Mucosa of gallbladder (tissue), 1 donor: ENCODE measurements around the gene ARMC8. TPM values are rescaled to one million over a fixed set of nuclear protein-coding genes. Genes with fewer than 3 reads are reported as not detected.

ENCODE experiments used
- DNase-seq: peaks from one replicate; pipeline ENCODE4 v3.0.0-alpha.2; 2020; ENCODE audit warnings: low spot score
- total RNA-seq: library from RNA; stranded (reverse); gene quantifications from one replicate; pipeline ENCODE4 v1.2.1, GENCODE V29; 2021
- donor health status: DM: no; HTN: no; CAD: no.

Gene ARMC8
- total RNA-seq, 1 donor from 2014 or later: 40.8 TPM

DNA sequence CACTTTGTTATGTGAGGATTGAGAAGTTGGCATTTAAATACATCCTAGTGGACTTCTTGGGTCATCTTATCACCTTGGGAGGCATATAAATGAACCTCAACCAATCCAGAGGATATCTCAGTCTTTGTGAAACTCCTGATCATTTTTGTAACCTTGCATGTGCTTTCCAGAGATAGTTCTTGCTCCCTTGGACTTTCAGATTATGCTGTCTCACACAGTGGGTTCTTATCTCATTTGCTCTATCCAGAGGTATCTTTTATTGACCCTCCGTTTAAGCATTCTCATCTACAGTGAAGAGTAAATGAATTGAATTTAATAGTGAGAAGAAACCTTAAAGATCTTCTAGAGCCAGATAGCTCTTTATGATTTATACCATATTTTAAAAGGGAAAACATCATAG is 10.4 kb downstream of the ARMC8 start:
- no peak for DNase-seq

- DNase-seq: no peak
These were observed 12.8 kb downstream of the ARMC8 start for GRCh38 chr3:138199851-138200250.

- no peak for DNase-seq
These were observed 13.3 kb downstream of the ARMC8 start for GRCh38 chr3:138200424-138200823.

DNA sequence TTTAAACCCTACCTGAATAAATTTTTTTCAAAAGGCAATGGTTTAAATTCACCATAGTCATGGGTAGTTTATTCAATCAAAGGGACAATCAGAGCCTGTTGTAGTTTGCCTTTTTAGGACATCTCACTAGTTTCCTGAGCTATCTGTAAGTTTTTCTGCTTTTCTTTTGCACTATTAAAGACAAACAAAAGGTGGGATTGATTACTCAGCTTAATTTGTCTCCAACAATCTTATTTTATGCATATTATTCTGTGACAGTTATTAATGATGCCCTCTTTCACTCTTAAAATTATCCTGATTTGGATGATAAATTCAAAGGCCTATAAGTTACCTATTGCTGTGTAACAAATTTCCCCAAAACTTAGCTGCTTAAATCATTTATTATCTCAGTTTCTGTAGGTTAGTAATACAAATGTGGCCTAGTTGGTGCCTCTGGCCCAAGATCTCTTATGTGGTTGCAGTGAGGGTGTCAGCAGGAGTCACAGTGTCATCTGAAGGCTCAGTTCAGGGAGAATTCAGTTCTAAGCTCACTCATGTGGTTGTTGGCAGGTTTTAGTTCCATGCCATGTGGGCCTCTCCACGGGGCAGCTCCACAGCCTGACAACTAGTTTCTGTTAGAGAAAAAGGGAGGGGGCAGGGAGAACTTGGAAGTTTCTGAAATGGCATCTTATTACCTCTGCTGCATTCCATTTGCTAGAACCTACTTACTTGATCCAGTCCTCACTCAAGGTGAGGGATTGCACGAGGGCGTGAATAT is 16.0 kb downstream of the ARMC8 start:
- DNase-seq: no peak

DNA sequence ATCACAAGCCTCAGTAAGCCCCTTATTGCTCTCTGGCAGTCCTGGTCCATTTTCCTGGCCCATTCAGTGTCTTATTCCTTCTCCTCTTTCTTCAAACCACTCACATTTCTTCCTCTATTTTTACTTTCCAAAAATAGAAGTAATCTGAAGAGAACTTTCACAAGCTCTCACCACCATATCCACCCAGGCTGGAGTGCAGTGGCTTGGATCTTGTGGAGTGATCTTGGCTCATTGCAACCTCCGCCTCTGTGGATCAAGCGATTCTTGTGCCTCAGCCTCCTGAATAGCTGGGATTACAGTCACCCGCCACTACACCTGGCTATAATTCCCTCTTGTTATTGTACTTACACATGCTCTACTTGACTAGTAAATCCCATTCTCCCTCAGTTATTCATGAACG is 16.8 kb downstream of the ARMC8 start:
- no peak for DNase-seq

DNA sequence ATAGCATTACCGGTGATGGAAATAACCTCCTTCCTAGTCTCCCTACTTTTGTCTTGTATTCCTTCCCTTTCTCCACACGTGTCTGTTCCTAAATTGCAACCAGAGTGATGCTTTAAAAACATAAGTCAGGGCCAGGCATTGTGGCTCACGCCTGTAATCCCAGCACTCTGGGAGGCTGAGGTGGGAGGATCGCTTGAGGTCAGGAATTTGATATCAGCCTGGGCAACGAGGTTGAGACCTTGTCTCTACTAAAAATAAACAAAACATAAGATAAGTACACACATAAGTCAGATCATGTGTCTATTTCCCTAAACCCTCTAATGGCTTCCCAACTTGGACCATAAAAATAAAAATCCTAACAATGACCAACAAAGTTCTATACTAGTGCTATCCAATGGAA is 18.4 kb downstream of the ARMC8 start:
- no peak for DNase-seq

DNA sequence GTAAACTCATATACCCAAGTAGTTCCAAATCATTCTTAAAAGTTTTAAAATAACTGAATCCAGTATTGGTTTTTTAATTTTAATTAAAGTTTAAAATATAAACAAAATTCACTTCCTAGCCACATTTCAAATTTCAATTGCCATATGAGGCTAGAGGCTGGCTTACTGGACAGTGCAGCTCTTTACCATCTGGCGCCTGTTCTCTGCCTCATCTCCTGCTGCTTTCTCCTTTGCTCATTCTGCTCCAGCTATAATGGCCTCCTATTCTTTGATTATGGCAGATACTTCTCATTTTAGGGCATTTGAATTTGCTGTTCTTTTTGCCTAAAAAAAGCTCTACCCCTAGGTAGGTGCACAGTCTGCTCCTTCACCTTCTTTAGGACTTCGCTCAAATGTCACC is 19.1 kb downstream of the ARMC8 start:
- no peak for DNase-seq

DNA sequence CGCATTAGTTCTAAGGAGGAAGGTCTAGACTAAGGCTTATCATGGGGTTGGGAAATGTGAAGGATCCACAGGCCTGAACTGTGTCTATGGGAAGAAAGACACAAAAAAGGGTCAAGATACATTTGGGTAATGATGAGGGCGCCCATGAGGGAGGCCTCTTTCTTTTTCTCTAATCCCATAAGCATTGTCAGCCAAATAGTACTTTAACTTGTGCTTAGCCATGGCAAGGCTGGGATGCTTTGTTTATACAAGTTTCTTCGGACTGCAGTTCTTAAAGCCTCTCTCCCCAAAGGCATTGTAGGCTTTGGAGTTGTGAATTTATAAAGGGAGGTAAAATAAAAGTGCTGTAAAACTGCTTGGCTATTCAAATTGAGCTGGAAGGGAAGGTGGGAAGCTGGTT is 23.4 kb downstream of the ARMC8 start:
- DNase-seq: no peak

DNA sequence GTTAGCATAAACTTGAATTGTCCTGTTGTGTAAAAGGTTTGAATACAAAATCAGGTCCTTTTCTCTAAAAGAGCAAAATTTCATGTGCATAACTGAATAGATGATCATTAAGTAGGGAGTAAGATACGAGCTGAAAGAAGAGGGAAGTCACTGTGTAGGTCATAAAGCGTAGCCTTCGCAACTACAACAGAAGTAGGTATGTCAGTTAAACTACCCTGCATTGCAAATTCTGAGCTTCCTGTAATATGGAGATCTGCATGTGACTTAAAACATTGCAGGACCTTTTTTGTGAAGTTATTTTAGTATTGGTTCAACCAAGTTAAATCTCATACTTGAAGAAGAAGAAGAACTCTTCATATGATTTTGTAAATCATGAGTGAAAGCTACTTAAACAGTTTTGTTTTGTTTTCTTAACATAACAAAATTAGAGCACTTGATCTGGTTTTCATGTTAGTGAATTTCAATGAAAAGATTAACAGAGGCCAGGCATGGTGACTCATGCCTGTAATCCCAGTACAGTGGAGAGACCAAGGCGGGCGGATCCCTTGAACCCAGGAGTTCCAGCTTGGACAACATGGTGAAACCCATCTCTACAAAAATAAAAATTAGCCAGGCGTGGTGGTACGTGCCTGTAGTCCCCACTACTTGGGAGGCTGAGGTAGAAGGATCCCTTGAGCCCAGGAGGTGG is 26.4 kb downstream of the ARMC8 start:
- no peak for DNase-seq

DNA sequence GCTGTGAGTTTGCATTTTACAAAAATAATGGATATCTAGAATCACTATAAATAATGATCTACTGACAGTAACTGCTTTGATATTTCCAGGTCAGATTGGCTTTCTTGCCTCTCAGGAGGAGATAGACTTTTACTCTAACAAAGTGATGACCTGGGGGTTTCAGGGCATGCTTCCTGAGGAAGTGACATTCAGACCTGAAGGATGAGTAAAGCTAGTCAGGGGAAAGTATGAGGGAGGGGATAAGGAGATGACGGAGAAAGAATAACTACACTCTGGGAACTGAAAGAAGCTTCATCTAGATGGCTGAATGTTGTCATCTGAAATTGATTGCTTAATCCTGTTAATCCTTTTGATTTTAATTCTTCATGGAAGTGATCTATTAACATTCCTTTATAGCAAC is 32.2 kb downstream of the ARMC8 start:
- no peak for DNase-seq

DNA sequence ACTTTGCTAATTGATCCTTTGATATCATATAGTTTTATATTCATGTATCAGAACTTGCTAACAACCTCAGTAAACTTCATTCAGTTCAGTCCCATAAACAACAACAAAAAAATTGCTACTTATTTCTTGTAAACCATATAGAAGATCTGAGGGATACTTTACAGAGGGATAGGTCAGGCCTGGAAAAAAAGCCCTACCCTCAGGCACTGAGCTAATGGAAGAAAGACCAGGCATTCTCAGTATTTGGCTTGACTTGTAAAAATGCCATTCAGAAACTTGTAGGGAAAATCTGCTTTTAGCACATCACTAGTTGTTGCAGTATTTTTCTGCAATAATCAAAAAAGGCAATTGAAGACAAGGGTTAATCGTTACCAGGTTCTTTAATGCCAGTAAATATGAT is 33.1 kb downstream of the ARMC8 start:
- DNase-seq: no peak

GRCh38 chr3:138220788-138221187 is 33.7 kb downstream of the ARMC8 start:
- no peak for DNase-seq

DNA sequence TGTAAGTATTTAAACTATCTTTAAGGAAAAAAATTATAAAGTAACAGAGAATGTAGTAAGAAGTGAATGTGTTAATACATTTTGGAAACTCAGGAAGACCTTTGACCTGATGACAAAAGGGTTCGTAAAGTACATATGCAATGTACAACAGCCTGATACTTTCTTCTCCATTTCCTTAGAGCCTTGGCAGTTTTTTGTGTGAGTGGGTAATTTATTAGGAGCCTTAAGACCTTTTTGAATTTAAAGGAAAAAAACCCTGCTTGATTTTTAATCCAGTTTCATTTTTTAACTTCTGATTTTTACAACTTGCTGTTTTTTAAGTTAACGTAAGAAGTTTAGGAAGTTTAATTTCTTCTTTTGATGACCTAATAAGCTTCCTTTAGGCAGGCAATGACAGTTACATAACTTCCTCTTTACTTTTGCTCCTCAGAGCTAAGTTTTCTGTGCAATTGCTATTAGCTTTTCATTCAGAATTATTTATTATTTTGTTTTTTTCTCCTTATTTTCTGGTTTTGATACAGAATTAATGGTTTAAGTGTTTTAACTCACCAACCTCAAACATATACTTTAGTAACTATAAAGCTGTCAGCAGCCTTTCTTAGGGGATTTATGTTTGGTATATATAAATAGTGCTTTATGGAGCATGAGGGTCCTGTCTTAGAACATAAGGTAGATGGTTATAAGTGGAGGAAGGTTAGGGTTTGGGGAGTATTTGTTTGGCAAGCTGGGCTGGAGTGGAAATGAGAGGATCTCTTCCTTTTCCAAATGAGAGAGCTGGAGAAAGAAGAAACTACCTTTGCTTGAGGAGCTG is 35.2 kb downstream of the ARMC8 start:
- no peak for DNase-seq

DNA sequence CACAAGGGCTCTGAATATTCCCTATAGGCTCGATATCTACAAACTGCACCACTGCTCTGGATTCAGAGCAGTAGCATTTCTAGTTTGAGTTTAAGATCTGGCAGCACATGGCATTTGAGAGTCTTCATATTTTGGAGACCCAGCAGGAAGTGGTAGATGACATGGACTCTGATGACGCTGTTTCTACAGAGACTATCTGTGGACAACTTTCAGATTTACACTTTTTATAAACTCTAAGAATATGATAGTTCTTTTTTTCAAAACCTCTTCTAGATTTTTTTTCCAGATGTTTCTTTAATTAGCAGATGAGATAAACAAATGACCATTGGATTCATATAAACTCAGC is 35.8 kb downstream of the ARMC8 start:
- DNase-seq: no peak

GRCh38 chr3:138227650-138228049 is 40.5 kb downstream of the ARMC8 start:
- DNase-seq: no peak

GRCh38 chr3:138230525-138230924 is 43.4 kb downstream of the ARMC8 start:
- DNase-seq: no peak

DNA sequence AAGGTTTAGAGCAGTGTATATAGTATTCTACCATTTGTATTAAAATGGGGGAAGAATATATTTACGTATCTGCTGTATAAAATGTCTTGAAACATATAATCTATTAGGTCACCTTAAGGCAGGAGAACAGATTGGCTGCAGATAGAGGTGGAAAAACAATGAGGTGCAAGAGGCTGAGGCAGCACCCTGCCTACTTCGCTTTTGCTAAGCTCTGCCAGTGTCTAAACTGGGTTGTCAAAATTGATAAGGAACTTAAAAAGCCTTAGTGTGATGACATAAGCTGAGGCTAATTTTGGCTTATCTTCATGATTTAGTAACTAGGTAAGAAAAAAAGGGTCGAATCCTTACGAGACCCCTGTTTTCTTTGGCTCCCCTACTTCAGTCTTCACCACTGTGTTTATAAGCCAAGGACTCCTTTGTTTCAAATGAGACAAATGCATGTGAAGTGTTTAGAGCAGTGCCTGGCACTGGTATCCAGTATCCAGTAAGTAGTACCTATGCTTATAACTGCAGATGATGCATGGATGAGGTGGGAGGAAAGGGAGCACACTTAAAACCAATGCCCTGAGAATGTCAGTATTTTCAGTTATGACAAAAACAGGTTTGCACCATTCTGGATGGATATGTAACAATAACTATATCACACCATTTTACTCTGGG is 45.7 kb downstream of the ARMC8 start:
- DNase-seq: no peak

- no peak for DNase-seq
These were observed 47.5 kb downstream of the ARMC8 start for GRCh38 chr3:138234401-138235179.

GRCh38 chr3:138238711-138239110 is 51.6 kb downstream of the ARMC8 start:
- no peak for DNase-seq

- DNase-seq: no peak
These were observed 54.0 kb downstream of the ARMC8 start for GRCh38 chr3:138241061-138241460.

- DNase-seq: no peak
These were observed 54.6 kb downstream of the ARMC8 start for GRCh38 chr3:138241676-138242075.

- no peak for DNase-seq
These were observed 55.4 kb downstream of the ARMC8 start for GRCh38 chr3:138242466-138242865.
